Upper lobe of left lung (tissue), 4 donors: ENCODE measurements around the gene CBR1.

ENCODE experiments used
- POLR2A ChIP-seq, 4 donors: fragments of 450-650 bp; IDR thresholded peaks; one replicate each; pipeline ENCODE4 v1.5.1; 2016 to 2017; ENCODE audit warnings: antibody characterized with exemption in 4 of 4, mild to moderate bottlenecking in 2 of 4
- POLR2AphosphoS5 ChIP-seq, 2 donors: sonication (generic); formaldehyde crosslinking; IDR thresholded peaks; one replicate each; pipeline ENCODE4 v1.5.1; 2017; ENCODE audit warnings: antibody characterized with exemption in 2 of 2
- TF ChIP-seq, protein P1 (sequence below), 6 experiments: fragments of 450-650 bp in 4 of 6; fragments of 200-600 bp in 2 of 6; sonication (generic) in 2 of 6; IDR thresholded peaks; one replicate each; pipeline ENCODE4 v1.5.1; 2016 to 2019; ENCODE audit warnings: antibody characterized with exemption in 6 of 6

DNA sequence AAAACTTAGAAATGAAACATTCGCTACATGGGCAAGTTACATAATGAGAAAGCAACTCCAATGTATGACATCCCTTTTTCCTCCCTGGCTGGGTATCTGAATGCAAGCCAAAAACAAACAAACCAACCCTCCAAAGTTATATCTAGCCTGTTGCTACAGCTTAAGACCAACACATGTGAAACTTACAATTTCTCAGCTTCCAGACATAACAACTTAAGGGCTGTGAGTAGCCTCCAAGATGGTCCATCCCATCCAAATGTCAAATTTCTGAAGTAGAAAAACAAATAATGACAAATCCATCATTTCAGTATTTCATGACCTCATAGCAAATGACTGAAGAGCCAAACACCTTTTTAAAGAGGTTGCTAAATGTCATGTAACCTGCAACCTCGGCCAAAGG, 29.4 kb upstream of the CBR1 start:
- TF ChIP-seq, protein P1, sequence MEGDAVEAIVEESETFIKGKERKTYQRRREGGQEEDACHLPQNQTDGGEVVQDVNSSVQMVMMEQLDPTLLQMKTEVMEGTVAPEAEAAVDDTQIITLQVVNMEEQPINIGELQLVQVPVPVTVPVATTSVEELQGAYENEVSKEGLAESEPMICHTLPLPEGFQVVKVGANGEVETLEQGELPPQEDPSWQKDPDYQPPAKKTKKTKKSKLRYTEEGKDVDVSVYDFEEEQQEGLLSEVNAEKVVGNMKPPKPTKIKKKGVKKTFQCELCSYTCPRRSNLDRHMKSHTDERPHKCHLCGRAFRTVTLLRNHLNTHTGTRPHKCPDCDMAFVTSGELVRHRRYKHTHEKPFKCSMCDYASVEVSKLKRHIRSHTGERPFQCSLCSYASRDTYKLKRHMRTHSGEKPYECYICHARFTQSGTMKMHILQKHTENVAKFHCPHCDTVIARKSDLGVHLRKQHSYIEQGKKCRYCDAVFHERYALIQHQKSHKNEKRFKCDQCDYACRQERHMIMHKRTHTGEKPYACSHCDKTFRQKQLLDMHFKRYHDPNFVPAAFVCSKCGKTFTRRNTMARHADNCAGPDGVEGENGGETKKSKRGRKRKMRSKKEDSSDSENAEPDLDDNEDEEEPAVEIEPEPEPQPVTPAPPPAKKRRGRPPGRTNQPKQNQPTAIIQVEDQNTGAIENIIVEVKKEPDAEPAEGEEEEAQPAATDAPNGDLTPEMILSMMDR (IDR thresholded peaks at IDR 0.05): no peak
- TF ChIP-seq POLR2A (IDR thresholded peaks at IDR 0.05) (no peak), POLR2AphosphoS5 (IDR thresholded peaks at IDR 0.05) (no peak)
